Muscle of arm (tissue), 12 donors: ENCODE measurements around the gene EPHB1. TPM values are rescaled to one million over a fixed set of nuclear protein-coding genes. Genes with fewer than 3 reads are reported as not detected.
"Not testable (repeated sequence)": the region's sequence is repeated elsewhere in the genome, so short reads cannot be mapped to it uniquely, and the experiment has no call there.

Source experiments
- DNase-seq: peaks from one replicate; pipeline ENCODE4 v3.0.0-alpha.2; 2013
- polyA plus RNA-seq, 12 donors: library from polyadenylated mRNA; unstranded; fragments of 120-200 nt; gene quantifications; one replicate each; pipeline ENCODE4 v1.2.1, GENCODE V29; 2013; ENCODE audit not compliant: insufficient read length in 12 of 12

EPHB1 gene
- polyA plus RNA-seq, 12 donors = 7.2 to 59.6 (median 40.0) TPM; not detected in 1

DNA sequence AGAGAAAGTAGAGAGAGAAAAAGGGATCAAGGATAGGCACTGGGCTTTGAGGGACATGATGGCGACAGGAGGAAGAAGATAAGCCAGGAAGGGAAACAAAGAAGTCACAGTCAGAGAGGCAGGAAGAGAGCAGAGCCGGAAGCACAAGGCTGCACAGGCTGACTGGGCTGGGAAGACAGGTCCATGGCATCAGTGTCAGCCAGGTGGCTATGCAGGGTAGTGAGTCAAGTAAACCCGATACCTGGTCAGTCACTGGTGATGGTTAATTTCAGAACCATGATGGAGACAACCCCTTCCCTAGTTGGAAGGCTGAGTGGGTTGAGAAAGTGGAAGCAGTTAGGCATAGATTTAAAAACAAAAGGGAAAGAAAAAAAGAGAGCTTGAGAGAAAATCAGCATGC lies 203.8 kb downstream of the EPHB1 start:
- DNase-seq = no peak

DNA sequence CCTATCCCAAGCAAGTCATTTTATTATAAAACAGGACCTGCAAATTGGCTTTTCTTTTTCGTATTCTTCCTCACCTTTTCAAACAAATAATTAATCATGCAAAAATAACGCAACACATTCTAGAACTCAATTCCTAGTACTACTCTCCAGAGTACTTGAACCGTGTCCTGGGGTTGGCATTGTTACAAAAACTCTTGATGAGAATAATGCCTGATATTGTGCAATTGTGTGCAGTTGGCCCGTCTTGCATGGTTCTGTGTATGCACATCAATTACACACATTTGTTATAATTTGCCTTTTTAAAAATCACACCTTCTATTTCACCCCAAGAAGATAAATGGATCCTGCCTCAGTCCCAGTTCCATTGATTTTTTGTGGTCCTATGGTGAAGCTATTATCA lies 205.4 kb downstream of the EPHB1 start:
- DNase-seq = no peak

DNA sequence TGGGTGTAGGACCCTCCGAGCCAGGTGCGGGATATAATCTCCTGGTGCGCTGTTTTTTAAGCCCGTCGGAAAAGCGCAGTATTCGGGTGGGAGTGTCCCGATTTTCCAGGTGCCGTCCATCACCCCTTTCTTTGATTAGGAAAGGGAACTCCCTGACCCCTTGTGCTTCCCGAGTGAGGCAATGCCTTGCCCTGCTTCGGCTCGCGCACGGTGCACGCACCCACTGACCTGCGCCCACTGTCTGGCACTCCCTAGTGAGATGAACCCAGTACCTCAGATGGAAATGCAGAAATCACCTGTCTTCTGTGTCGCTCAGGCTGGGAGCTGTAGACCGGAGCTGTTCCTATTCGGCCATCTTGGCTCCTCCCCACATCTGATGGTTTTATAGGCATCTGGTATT lies 210.6 kb downstream of the EPHB1 start:
- not testable (repeated sequence) for DNase-seq

GRCh38 chr3:135007607-135008006 lies 212.5 kb downstream of the EPHB1 start:
- no peak for DNase-seq

- DNase-seq = no peak
Measured at GRCh38 chr3:135008326-135008725, 213.3 kb downstream of the EPHB1 start.

GRCh38 chr3:135009014-135009413 lies 214.0 kb downstream of the EPHB1 start:
- no peak for DNase-seq

DNA sequence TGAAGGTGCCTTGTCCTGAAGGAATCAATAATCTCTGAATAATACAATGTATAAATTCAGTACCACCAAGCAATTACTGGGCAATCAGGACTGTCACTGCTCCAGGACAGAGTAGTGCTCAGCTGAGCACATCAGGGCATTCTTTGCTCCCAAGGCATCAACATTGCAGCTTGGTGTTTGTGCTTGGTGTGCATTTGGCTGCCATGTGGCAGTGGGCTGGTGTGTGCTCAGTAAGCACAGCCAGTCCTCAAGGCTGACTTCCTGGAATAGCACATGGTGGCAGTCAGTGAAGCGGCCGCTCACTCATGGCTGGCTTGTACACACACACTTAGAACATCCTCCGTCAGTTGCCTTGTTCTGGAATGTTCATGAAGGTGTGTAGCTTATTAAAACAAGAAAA lies 217.0 kb downstream of the EPHB1 start:
- DNase-seq = no peak

- DNase-seq = no peak
Measured at GRCh38 chr3:135013206-135013605, 218.1 kb downstream of the EPHB1 start.

- DNase-seq = no peak
Measured at GRCh38 chr3:135014566-135014965, 219.5 kb downstream of the EPHB1 start.

- DNase-seq = no peak
Measured at GRCh38 chr3:135017003-135017893, 222.2 kb downstream of the EPHB1 start.

DNA sequence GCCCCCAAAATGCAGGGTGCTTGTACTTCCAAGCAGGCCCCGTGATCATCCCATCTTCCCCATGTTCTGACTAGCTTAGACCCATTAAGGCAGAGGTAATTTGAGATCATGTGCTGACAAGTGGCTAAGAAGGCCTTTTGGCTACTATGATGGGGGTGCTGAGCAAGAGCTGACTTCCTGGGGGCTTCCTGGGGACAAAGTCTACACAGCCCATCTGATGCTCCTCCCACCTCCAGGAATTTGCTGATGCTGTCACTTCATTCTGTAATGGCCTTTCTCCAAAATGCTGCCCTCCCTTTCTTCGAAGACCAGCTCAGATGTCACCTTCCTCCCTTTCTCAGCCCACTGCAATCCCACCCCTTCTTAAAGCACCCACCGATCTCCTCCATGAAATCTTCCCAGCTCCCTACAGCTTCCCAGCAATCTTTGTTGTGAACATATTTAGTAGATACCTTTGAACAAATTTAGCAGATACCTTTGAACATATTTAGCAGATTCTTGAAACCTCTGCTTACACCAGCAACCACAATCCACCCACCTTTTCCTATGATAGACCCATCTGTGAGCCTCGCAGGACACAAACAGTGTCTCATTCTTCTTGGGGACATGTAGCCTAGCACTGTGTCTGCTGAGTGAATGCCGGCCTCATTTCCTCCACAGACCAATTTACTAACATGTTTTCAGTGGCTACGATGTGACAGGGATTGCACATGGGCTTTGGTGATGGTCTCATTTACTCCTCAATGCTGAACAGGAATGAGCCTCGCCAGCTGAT lies 223.3 kb downstream of the EPHB1 start:
- DNase-seq = no peak

- DNase-seq = no peak
Measured at GRCh38 chr3:135020181-135020580, 225.1 kb downstream of the EPHB1 start.

DNA sequence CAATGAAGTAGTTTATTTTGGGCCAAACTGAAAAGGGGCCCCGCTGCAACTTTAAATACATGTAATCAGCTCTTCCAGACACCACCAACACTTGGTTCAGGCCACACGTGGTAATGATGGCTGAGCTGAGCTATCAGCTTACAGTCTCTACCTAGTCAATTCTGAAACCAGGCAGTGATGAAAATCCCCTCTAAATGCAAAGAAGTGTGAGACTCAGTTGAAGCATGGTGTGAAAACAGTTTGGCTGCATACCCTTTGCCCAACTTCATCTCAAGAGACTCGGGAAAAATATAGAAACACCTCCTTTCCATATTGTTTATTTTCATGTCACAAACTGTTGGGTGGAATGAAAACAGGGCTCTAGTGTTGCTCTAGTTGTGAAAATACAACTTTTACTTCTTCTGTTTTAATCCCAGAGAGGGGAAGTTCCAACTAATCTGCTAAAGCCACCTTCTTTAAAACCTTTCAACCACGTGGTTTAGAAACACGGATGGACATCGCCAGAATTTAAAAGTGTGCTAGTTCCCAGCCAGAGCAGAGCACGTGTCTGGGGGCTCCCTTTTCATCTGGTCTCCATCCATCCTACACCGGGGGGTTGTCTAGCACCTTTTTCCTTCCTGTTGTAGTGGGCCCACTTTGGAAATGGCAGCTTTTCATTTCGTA lies 229.1 kb downstream of the EPHB1 start:
- DNase-seq = no peak

GRCh38 chr3:135030768-135031615 lies 235.9 kb downstream of the EPHB1 start:
- DNase-seq = not testable (repeated sequence)

- no peak for DNase-seq
Measured at GRCh38 chr3:135033737-135034136, 238.7 kb downstream of the EPHB1 start.

DNA sequence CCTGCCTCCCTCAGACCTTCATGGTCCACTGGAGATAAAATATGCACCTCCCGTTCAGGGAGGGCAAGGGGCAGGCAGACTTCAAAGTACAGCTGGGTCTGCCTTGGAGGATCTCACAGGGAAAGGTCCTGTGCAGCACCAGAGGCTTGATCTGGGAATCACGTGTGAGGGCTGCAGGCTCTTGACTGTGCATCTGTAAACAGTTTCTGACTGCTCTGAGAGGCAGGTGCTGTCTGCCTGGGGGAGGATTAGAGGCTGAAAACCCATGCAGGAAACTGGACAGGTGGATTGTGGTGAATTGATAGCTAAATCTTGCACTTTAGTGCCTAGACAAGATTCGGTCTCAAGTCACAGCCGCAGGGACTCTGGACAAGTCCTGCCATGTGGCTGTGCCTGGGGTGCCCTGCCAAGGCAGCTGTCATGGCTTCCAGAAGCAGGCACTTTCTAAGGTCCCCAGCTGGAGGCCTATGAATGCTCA lies 239.3 kb downstream of the EPHB1 start:
- DNase-seq = no peak

GRCh38 chr3:135034891-135035440 lies 239.9 kb downstream of the EPHB1 start:
- DNase-seq = no peak

DNA sequence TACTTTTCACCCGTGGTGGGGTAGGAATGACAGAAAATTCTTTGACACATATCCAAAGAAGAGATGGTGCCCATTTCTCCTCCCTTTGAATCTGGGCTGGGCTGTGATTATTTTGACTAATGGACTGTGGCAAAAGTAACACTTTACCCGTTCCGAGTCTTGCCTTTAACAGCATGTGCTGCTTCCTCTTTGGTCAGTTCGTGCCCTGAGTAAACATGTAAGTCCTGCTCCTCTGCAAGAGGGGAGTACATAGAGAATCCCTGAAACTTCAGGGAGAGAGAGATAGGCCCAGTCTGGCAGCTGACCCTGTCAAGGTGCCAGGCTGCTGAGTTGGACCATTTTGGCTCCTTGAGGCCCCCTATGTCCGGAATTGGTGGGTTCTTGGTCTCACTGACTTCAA lies 243.1 kb downstream of the EPHB1 start:
- DNase-seq = no peak

DNA sequence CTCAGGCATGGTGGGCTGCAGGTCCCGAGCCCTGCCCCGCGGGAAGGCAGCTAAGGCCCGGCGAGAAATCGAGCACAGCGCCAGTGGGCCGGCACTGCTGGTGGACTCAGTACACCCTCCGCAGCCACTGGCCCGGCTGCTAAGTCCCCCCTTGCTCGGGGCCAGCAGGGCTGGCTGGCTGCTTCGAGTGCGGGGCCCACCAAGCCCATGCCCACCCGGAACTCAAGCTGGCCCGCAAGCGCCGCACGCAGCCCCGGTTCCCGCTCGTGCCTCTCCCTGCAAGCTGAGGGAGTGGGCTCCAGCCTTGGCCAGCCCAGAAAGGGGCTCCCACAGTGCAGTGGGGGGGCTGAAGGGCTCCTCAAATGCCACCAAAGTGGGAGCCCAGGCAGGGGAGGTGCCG lies 244.5 kb downstream of the EPHB1 start:
- not testable (repeated sequence) for DNase-seq

DNA sequence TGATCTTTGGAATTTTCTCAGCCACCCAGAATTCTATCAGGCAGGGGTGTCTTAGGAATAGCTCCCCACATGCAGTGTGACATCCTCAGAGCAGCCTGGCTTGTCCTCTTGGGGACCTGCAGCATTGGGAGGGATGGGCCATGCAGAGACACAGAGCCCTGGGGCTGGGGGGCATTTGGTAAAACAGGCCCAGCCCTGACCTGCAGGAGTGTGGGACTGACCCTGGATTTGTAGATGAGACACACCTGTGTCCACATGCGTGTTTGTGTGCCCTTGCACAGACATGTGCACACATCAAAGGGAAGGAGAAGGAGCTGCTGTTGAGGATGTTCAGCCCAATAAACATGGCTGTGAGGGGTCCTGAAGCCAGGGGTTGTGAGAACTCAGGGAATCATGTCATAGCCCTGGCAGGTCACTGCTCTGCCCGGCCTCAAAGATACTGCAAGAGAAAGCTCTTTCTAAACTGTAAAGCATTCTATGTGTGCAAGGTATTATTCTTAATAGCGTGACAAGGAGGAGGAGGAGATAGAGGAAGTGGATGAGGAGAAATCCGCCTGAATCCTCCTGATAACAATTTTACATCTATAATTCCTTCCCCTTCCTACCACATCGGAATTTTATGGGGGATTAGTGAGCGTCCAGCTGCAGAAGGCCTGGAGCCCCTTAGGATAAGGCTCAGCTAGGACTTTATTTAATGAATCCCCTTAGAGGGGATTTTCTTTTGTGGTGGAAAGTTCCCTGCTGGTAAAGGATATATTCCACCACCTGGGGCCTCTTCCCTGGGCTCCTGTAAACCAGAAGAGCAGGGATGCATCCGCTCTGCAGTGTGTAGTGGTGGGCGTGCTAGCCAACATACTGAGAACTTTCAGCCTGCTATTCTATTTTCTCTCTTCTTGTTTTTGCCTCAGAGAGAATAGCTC lies 245.5 kb downstream of the EPHB1 start:
- DNase-seq = no peak
